Testis (tissue), 3 donors: Measurements from ENCODE around the gene MCF2L. TPM values are rescaled to one million over a fixed set of nuclear protein-coding genes. Genes with fewer than 3 reads are reported as not detected.

Experiments
- DNase-seq: peaks from one replicate; pipeline ENCODE4 v3.0.0-alpha.2; 2019
- H3K27ac ChIP-seq, 2 donors: fragments of 200-600 bp; sonication (generic); one replicate each; pipeline ENCODE4 v1.5.1; 2019
- H3K27me3 ChIP-seq: fragments of 200-600 bp; sonication (generic); one replicate; pipeline ENCODE4 v1.5.1; 2019
- H3K36me3 ChIP-seq: fragments of 200-600 bp; sonication (generic); one replicate; pipeline ENCODE4 v1.5.1; 2017; ENCODE audit warnings: low read depth; ENCODE audit errors: missing control alignments
- H3K4me1 ChIP-seq: fragments of 200-600 bp; sonication (generic); one replicate; pipeline ENCODE4 v1.5.1; 2019
- H3K4me3 ChIP-seq, 2 donors: fragments of 200-600 bp; sonication (generic); one replicate each; pipeline ENCODE4 v1.5.1; 2017 to 2019
- H3K9me3 ChIP-seq: fragments of 200-600 bp; sonication (generic); one replicate; pipeline ENCODE4 v1.5.1; 2017
- POLR2A ChIP-seq: fragments of 450-650 bp; IDR thresholded peaks from one replicate; pipeline ENCODE4 v1.6.1; 2017; ENCODE audit warnings: antibody characterized with exemption, mild to moderate bottlenecking, moderate library complexity
- WGBS, 2 donors: methylation state at CpG; one replicate each; pipeline ENCODE4 v1.1.5; 2018; 5-methylcytosine and 5-hydroxymethylcytosine counted together
- intact Hi-C: fragments of 100-400 bp; cut with DNase I; formaldehyde crosslinking; loops from one replicate; pipeline ENCODE4 v1.15.1; 2023; ENCODE audit warnings: low total_unique reads
- polyA plus RNA-seq: library from polyadenylated mRNA; stranded (reverse); fragments of 350-450 nt; fragmentation: Illumina TruSeq; extraction: RNeasy Lipid Tissue Mini Kit (QIAGEN cat#74804); gene quantifications from one replicate; pipeline ENCODE4 v1.2.3, GENCODE V29; 2014; ENCODE audit warnings: low read depth, low replicate concordance; ENCODE audit not compliant: insufficient read depth
- total RNA-seq, 2 donors: library from RNA; depleted of rRNA; stranded (reverse); fragments of >200 nt; gene quantifications; one replicate each; pipeline ENCODE4 v1.2.3, GENCODE V29; 2016
- TF ChIP-seq, protein P1 (sequence below), 3 experiments: fragments of 450-650 bp in 2 of 3; fragments of 200-600 bp in 1 of 3; sonication (generic) in 1 of 3; IDR thresholded peaks; one replicate each; pipeline ENCODE4 v1.5.1; 2016 to 2019; ENCODE audit warnings: antibody characterized with exemption in 3 of 3, mild to moderate bottlenecking in 2 of 3, moderate library complexity in 1 of 3

The MCF2L gene
- total and polyA plus RNA-seq, 3 donors from 2014 or later, result 5.0 to 17.6 (median 14.6) TPM

DNA sequence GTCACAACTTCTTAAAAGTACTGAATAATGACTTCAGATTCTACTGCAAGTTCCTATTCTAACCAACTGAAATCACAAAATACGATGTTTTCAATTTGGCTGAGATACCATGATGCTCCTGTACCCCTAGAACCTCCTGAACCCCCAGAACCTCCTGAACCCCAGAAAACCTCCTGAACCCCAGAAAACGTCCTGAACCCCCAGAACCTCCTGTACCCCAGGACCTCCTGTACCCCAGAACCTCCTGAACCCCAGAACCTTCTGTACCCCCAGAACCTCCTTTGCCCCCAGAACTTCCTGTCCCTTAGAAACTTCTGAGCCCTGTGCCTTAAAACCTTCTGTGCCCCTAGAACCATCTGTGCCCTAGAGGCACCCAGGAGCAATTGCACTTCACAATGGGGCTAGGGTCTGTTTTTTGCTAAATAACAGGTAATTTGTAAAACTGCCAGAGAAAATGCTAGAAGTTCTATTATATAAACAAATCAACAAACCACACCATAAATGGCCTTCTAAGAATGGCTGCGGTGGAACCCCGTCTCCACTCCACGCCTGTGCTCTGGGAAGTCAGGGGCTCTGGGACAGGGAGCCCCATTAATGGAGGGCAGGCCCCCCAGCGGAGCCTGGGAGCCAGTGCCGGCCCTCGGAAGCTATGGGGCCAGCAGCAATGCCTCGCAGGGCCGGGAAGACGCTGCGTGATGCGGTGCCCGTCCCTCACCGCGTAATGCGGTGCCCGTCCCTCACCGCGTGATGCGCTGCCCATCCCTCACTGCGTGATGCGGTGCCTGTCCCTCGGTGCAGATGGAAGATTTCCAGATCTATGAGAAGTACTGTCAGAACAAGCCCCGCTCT lies 115.3 kb downstream of the MCF2L start:
- no peaks in the 10 kb centered on the region for H3K27me3 ChIP-seq
- no peak overlapping the region for H3K27ac ChIP-seq
- TF ChIP-seq, protein P1, sequence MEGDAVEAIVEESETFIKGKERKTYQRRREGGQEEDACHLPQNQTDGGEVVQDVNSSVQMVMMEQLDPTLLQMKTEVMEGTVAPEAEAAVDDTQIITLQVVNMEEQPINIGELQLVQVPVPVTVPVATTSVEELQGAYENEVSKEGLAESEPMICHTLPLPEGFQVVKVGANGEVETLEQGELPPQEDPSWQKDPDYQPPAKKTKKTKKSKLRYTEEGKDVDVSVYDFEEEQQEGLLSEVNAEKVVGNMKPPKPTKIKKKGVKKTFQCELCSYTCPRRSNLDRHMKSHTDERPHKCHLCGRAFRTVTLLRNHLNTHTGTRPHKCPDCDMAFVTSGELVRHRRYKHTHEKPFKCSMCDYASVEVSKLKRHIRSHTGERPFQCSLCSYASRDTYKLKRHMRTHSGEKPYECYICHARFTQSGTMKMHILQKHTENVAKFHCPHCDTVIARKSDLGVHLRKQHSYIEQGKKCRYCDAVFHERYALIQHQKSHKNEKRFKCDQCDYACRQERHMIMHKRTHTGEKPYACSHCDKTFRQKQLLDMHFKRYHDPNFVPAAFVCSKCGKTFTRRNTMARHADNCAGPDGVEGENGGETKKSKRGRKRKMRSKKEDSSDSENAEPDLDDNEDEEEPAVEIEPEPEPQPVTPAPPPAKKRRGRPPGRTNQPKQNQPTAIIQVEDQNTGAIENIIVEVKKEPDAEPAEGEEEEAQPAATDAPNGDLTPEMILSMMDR (IDR thresholded peaks at IDR 0.05), result no peak
- no peak for TF ChIP-seq POLR2A
- intact Hi-C loops, result no loop called here
- no peaks in the 10 kb centered on the region for H3K9me3 ChIP-seq
- no peak overlapping the region for H3K4me3 ChIP-seq
- DNase-seq, result no peak
- WGBS, 2 donors, result 89 to 94% methylated on average over 20 to 25 of the region's 25 CpGs
- no peaks in the 10 kb centered on the region for H3K36me3 ChIP-seq
- no peaks in the 10 kb centered on the region for H3K4me1 ChIP-seq

GRCh38 chr13:113084943-113085540 lies 116.0 kb downstream of the MCF2L start:
- DNase-seq, result no peak
- Histone ChIP-seq H3K27ac (no peak overlapping the region), H3K4me1 (no peaks in the 10 kb centered on the region), H3K9me3 (no peaks in the 10 kb centered on the region), H3K36me3 (no peaks in the 10 kb centered on the region), H3K4me3 (no peak overlapping the region), H3K27me3 (no peaks in the 10 kb centered on the region)
- intact Hi-C loops, result no loop called here
- WGBS, 2 donors, result 92 to 96% methylated on average over 4 to 24 of the region's 24 CpGs
- TF ChIP-seq POLR2A, result no peak

DNA sequence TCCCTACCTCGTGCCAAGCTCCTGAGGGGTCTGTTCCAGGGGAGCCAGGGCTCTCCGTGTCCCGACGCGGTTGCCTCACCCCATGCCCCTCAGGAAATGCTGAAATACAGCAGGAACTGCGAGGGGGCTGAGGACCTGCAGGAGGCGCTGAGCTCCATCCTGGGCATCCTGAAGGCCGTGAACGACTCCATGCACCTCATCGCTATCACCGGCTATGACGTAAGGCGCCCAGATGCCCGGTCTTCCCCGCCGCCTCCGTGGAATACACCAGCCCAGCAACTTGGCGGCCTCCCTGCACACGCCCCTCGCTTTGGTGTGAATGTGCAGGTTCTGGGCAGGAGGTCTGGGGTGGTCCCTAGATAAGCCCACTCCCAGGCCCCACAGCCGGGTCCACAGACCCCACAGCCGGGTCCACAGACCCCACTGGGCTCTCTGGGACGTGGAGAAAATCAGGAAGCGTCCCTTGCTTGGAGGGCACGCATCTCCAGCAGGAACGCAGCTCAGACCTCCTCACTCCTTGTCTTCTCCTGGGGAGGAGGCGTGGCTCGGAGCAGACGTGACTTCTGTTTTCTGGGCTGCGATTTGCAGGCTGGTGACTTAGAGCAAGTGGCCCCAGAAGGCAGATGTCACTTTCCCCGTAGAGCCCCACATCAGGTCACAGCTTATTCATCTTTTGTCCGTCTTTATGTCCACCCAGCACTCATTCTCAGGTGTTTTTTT lies 117.2 kb downstream of the MCF2L start:
- Histone ChIP-seq H3K27ac (no peak overlapping the region), H3K27me3 (no peaks in the 10 kb centered on the region), H3K4me3 (no peak overlapping the region), H3K9me3 (no peaks in the 10 kb centered on the region), H3K36me3 (no peaks in the 10 kb centered on the region), H3K4me1 (no peaks in the 10 kb centered on the region)
- TF ChIP-seq, protein P1 (IDR thresholded peaks at IDR 0.05), result no peak
- TF ChIP-seq POLR2A, result no peak
- 87 to 88% methylated on average over 17 to 32 of the region's 32 CpGs for WGBS, 2 donors
- intact Hi-C loops, result no loop called here
- DNase-seq, result no peak

- Histone ChIP-seq H3K27me3 (no peaks in the 10 kb centered on the region), H3K9me3 (no peaks in the 10 kb centered on the region), H3K4me3 (no peak overlapping the region), H3K27ac (no peak overlapping the region), H3K4me1 (no peaks in the 10 kb centered on the region), H3K36me3 (no peaks in the 10 kb centered on the region)
- no peak for TF ChIP-seq POLR2A
- TF ChIP-seq, protein P1 (IDR thresholded peaks at IDR 0.05), result no peak
- intact Hi-C loops, result no loop called here
- WGBS, 2 donors, result 86 to 93% methylated on average over 29 to 39 of the region's 39 CpGs
- DNase-seq, result no peak
Observed at GRCh38 chr13:113086991-113087922, 118.2 kb downstream of the MCF2L start.
